ENCODE data around the gene RASGRP1. TPM values are rescaled to one million over a fixed set of nuclear protein-coding genes. Genes with fewer than 3 reads are reported as not detected.

RASGRP1 gene
- total and polyA plus RNA-seq, 7 donors: 0.01 to 0.27 (median 0.16) TPM; not detected in 1

GRCh38 chr15:38458646-38459045 is 106.0 kb downstream of the RASGRP1 start:
- WGBS, 3 donors: 92 to 94% (median 94%) methylated on average over 5 of the region's 5 CpGs
- no peaks in the 10 kb centered on the region for H3K27me3 ChIP-seq (ENCODE audit: insufficient read depth in 3 of 3, low read length in 2 of 3)
- no peaks in the 10 kb centered on the region for H3K9me3 ChIP-seq
- H3K36me3 ChIP-seq (ENCODE audit: insufficient read depth in 1 of 2, low read depth in 1 of 2): no peaks in the 10 kb centered on the region
- DNase-seq (no peak), ATAC-seq (no peak)
- intact Hi-C loops (cut with DNase I): no loop called here
- no peak overlapping the region for H3K27ac ChIP-seq
- no peak overlapping the region for H3K4me3 ChIP-seq
- peaks cover 23% of the 10 kb centered on the region for H3K4me1 ChIP-seq
- TF ChIP-seq CTCF (IDR thresholded peaks at IDR 0.05): no peak

- 7 to 9% (median 8%) methylated on average over 4 of the region's 4 CpGs for WGBS, 3 donors
- TF ChIP-seq CTCF (IDR thresholded peaks at IDR 0.05): no peak
- no peak for ATAC-seq
- Histone ChIP-seq H3K27me3 (ENCODE audit: insufficient read depth in 3 of 3, low read length in 2 of 3) (no peaks in the 10 kb centered on the region), H3K27ac (no peak overlapping the region), H3K36me3 (ENCODE audit: insufficient read depth in 1 of 2, low read depth in 1 of 2) (no peaks in the 10 kb centered on the region), H3K4me1 (peaks cover 21% of the 10 kb centered on the region), H3K9me3 (no peaks in the 10 kb centered on the region), H3K4me3 (peak overlapping the region; percentile 98)
- intact Hi-C loops (cut with DNase I): no loop called here
- DNase-seq: no peak
These were observed 109.5 kb downstream of the RASGRP1 start for GRCh38 chr15:38455092-38455491.

GRCh38 chr15:38454696-38455090 is 109.9 kb downstream of the RASGRP1 start:
- peak in 1 of 4 donors; percentile 20 for ATAC-seq
- intact Hi-C loops (cut with DNase I): no loop called here

GRCh38 chr15:38453971-38454695 is 110.5 kb downstream of the RASGRP1 start, which contains the start of gene FAM98B:
Gene FAM98B (plus strand): TSS chr15:38454127. CDS start chr15:38454162, 35 bp downstream.
- intact Hi-C loops (cut with DNase I): no loop called here
- WGBS, 3 donors: 0% methylated on average over 49 of the region's 49 CpGs
- Histone ChIP-seq H3K9me3 (no peaks in the 10 kb centered on the region), H3K4me3 (peak within 1 kb of the TSS; percentile 98), H3K27me3 (ENCODE audit: insufficient read depth in 3 of 3, low read length in 2 of 3) (no peaks in the 10 kb centered on the region), H3K36me3 (ENCODE audit: insufficient read depth in 1 of 2, low read depth in 1 of 2) (no peaks in the 10 kb centered on the region), H3K4me1 (peaks cover 21% of the 10 kb centered on the region), H3K27ac (peak within 1 kb of the TSS; percentile 93)
- ATAC-seq: peak; percentile 98
- no peak for TF ChIP-seq CTCF (IDR thresholded peaks at IDR 0.05)
- peak; percentile 88 to 93 for DNase-seq

More at GRCh38 chr15:38454696-38455090, 109.9 kb downstream of the RASGRP1 start:
- peaks cover 21% of the 10 kb centered on the region for H3K4me1 ChIP-seq
- H3K27me3 ChIP-seq (ENCODE audit: insufficient read depth in 3 of 3, low read length in 2 of 3): no peaks in the 10 kb centered on the region
- H3K36me3 ChIP-seq (ENCODE audit: insufficient read depth in 1 of 2, low read depth in 1 of 2): no peaks in the 10 kb centered on the region
- H3K4me3 ChIP-seq: peak overlapping the region; percentile 98
- no peak for TF ChIP-seq CTCF (IDR thresholded peaks at IDR 0.05)
- no peak for DNase-seq
- H3K27ac ChIP-seq: peak overlapping the region; percentile 93
- 0 to 1% (median 0%) methylated on average over 12 of the region's 12 CpGs for WGBS, 3 donors
- H3K9me3 ChIP-seq: no peaks in the 10 kb centered on the region
